Cardiac septum (tissue), 1 donor: ENCODE results near the gene ARFRP1. TPM values are rescaled to one million over a fixed set of nuclear protein-coding genes. Genes with fewer than 3 reads are reported as not detected.
"Not testable (repeated sequence)": the region's sequence is repeated elsewhere in the genome, so short reads cannot be mapped to it uniquely, and the experiment has no call there.

Experiments
- DNase-seq: peaks from one replicate; pipeline ENCODE4 v3.0.0-alpha.2; 2020; ENCODE audit warnings: low spot score
- intact Hi-C: fragments of 100-400 bp; cut with DNase I; formaldehyde crosslinking; loops from one replicate; pipeline ENCODE4 v1.14.0; 2022
- total RNA-seq: library from RNA; stranded (reverse); fragmentation: NEBNext Ultra II Directional; extraction: Animal tissue kit (Norgen Biotek cat#: 25700); gene quantifications from one replicate; pipeline ENCODE4 v1.2.1, GENCODE V29; 2021
- donor health status: DM: no; HTN: no; CAD: no.

The ARFRP1 gene
- total RNA-seq, 1 donor from 2014 or later: 40.3 TPM

DNA sequence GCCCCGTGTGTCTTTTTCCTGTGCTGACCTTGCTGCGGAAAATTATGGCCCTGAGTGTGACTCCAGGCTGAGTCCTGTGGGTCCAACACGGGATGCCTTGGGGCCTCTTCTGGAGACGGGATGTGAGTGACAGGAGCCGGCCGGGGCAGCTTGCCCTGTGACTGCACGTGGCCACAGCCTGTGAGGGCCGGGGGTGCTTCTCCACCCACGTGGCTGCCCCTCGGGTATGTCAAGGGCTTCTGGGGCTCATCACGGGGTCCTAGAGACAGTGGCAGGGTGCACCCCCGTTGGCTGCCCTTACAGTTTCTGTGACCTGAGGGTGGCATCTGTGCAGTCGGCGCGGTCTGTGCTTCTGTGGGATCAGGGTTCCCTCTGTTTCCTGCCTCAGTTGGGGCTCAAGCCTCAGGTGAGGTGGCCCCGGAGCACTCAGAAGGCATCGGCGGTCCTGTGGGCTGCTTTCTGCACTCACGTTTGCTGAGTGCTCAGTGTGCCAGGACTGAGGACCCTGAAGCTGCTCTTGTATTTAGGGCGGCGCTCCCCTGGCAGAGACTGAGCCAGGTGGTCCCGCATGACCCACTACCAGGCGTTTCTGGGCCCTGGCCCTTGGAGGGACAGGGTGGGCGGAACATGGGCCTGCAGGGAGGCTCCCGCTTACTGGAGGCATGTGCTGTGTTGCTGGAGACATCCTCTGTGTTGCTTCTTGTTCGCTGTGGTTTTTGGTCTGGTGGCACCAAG lies 44.3 kb downstream of the ARFRP1 start:
- intact Hi-C loops: no loop called here
- no peak for DNase-seq

- no peak for DNase-seq
- intact Hi-C loops: no loop called here
Observed at GRCh38 chr20:63662813-63663189, 45.0 kb downstream of the ARFRP1 start.

- no peak for DNase-seq
- intact Hi-C loops: no loop called here
Observed at GRCh38 chr20:63661959-63662812, 45.6 kb downstream of the ARFRP1 start.

DNA sequence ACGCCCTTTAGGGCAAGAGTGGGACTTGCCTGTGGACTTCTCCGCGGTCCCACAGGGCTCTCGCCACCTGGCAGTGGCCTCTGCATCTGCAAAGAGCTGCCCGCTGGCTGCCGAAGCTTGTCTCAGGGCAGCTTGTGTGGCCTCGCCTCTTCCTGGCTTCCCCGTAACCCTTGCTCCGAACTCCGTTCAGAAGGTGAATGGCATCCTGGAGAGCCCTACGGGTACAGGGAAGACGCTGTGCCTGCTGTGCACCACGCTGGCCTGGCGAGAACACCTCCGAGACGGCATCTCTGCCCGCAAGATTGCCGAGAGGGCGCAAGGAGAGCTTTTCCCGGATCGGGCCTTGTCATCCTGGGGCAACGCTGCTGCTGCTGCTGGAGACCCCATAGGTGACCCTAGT lies 46.7 kb downstream of the ARFRP1 start:
- intact Hi-C loops: no loop called here
- no peak for DNase-seq

GRCh38 chr20:63660622-63661021 lies 47.2 kb downstream of the ARFRP1 start:
- no peak for DNase-seq
- intact Hi-C loops: no loop called here

DNA sequence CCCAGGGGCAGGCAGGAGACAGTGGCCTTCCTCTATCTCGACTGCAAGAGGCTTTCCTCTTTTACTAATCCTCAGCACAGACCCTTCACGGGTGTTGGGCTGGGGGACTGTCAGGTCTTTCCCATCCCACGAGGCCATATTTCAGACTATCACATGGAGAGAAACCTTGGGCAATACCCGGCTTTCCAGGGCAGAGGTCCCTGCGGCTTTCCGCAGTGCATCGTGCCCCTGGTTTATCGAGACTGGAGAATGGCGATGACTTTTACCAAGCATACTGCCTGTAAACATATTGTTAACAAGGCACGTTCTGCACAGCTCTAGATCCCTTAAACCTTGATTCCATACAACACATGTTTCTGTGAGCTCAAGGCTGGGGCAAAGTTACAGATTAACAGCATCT lies 47.6 kb downstream of the ARFRP1 start:
- intact Hi-C loops, DNase-seq: not testable (repeated sequence)

DNA sequence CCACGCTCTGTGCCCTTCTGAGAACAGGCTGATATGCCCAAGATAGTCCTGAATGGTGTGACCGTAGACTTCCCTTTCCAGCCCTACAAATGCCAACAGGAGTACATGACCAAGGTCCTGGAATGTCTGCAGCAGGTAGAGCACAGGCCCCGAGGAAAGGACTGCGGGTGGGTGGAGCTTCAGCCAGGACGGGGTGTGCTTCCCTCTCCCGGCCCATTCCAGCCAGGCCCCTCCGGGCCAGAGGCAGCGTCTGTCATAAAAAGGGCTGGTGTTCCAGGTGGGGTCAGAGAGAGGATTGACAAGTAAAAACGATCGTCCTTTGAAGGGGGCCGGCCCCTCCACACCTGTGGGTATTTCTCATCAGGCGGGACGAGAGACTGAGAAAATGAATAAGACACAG lies 48.4 kb downstream of the ARFRP1 start:
- no peak for DNase-seq
- intact Hi-C loops: loop anchor here (2.0 kb wide), 1 partner anchor 49 kb away; the partner anchor contains the start of gene ZGPAT

GRCh38 chr20:63658749-63659187 lies 49.0 kb downstream of the ARFRP1 start:
- no peak for DNase-seq
- intact Hi-C loops: loop anchor here (1.0 to 2.0 kb wide), 2 partner anchors 32 to 50 kb away; partner anchors contain the start of gene ZGPAT

GRCh38 chr20:63657937-63658748 lies 49.6 kb downstream of the ARFRP1 start, which contains the start of gene RTEL1:
Gene RTEL1, plus strand, starts transcription at chr20:63658312. Its CDS starts 1,091 bp downstream, at chr20:63659403.
- intact Hi-C loops: loop anchor here (1.0 to 2.0 kb wide), 2 partner anchors 32 to 51 kb away; partner anchors contain the start of gene ZGPAT
- peak; percentile 97 for DNase-seq

DNA sequence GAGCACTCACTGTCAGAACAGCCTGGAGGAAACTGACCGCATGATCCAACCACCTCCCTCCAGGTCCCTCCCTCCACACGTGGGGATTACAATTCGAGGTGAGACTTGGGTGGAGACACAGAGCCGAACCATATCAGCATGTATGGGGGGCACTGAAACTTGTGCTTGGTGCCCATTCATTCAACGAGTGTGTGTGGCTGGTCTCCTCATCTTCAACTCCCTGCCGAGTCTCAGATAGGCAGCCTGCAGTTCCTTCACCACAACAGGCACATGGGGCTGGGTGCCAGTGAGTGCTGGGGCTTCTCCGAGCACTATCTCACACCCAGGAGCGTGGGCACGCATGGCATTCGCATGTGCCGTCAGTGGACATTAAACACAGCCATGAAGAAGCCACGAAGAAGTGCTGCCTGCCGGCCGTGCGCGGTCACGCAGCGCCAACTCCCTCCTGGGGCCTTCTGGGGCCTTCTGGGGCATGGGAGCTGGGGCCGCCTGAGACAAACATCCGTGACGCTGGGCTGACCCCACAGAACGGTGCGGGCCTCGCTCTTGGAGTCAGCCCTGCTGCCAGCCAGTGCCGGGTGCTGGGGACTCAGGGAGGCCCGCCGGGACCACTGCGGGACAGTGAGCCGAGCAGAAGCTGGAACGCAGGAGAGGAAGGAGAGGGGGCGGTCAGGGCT lies 50.4 kb downstream of the ARFRP1 start:
- no peak for DNase-seq
- intact Hi-C loops: no loop called here

DNA sequence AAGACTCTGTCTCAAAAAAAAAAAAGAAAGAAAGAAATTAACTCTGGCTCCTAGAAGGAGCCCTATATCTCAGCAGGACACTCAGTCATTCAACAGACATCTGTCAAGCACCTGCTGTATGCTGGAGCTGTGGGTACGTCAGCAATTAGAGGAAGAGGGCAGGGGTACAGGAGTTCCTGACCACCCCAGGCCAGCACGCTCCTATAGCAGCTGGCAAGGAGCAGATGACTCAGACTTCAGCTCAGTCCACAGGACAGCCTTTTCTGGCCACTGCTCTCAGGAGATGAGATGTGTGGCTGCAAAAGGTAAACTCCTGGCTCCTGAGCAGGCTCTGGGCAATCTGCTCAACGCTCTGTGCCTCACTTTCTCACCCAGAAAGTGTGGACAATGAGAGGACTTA lies 51.3 kb downstream of the ARFRP1 start:
- no peak for DNase-seq
- intact Hi-C loops: no loop called here

GRCh38 chr20:63655249-63655648 lies 52.5 kb downstream of the ARFRP1 start:
- intact Hi-C loops: no loop called here
- DNase-seq: no peak

DNA sequence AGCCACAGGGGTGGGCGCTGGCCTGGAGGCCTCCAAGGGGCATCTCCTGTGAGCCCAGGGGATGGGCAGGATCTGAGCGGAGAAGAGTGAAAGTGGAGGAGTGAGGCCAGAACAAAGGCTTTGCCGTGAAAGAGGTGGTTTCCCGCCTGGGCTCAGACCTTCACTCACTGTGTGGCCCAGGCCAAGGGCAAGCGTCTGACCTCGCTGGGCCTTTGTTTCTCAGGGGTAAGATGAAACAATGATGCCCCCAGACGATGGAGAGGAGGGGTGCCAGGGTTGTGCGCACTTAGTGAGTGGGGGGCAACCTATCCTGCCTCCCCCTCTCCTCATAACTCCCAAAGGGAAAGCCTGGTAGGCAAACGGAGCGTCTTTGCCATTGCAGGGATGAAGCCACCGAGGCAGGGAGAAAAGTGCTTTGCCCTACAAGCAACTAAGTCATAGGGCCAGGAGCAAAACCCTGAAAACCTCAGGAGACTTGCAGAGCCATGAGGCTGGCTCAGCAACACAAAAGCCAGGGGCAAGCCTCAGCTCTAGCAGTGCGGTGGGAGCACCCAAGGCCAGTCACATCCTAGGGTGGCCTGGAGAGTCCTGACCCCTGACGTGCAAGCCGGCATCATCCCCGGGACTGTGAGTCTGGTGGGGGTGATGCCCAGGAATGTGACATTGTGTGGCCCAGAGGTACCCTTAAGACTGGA lies 53.7 kb downstream of the ARFRP1 start:
- DNase-seq: no peak
- intact Hi-C loops: no loop called here

GRCh38 chr20:63653041-63653973 lies 54.5 kb downstream of the ARFRP1 start, which contains the start of gene STMN3:
Gene STMN3, minus strand, starts transcription at chr20:63653424. Its CDS starts 79 bp downstream, at chr20:63653345.
- DNase-seq: peak; percentile 92
- intact Hi-C loops: no loop called here

GRCh38 chr20:63652192-63652980 lies 55.4 kb downstream of the ARFRP1 start:
- no peak for DNase-seq
- intact Hi-C loops: no loop called here

- intact Hi-C loops: no loop called here
- DNase-seq: no peak
Observed at GRCh38 chr20:63651942-63652191, 55.9 kb downstream of the ARFRP1 start.

DNA sequence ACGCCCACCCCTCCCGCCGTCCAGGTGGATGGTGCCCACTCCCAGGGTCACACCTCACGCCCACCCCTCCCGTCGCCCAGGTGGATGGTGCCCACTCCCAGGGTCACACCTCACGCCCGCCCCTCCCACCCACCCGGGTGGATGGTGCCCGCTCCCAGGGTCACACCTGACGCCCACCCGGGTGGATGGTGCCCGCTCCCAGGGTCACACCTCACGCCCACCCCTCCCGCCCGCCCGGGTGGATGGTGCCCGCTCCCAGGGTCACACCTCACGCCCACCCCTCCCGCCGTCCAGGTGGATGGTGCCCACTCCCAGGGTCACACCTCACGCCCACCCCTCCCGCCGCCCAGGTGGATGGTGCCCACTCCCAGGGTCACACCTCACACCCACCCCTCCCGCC lies 57.3 kb downstream of the ARFRP1 start:
- intact Hi-C loops, DNase-seq: not testable (repeated sequence)
